GM23248 (cell line): ENCODE results near the gene GMPPA. TPM values are rescaled to one million over a fixed set of nuclear protein-coding genes. Genes with fewer than 3 reads are reported as not detected.

Experiments used
- DNase-seq: peaks from one replicate; pipeline ENCODE4 v3.0.0-alpha.2; 2015
- H2AFZ ChIP-seq: fragments of 200-600 bp; sonication (generic); 2 replicates; pipeline ENCODE4 v1.6.1; 2016; ENCODE audit warnings: antibody characterized with exemption
- H3F3A ChIP-seq: fragments of 200-600 bp; sonication (generic); 2 replicates; pipeline ENCODE4 v1.6.1; 2016; ENCODE audit warnings: mild to moderate bottlenecking, antibody characterized with exemption, mixed run types; ENCODE audit not compliant: insufficient read depth
- H3K27ac ChIP-seq: fragments of 200-600 bp; sonication (generic); 2 replicates; pipeline ENCODE4 v1.5.1; 2016; ENCODE audit warnings: mild to moderate bottlenecking
- H3K27me3 ChIP-seq: fragments of 200-600 bp; sonication (generic); replicated peaks from 2 replicates; pipeline ENCODE4 v1.6.1; 2016; ENCODE audit warnings: mild to moderate bottlenecking; ENCODE audit not compliant: insufficient read depth
- H3K36me3 ChIP-seq: fragments of 200-600 bp; sonication (generic); 2 replicates; pipeline ENCODE4 v1.6.1; 2016; ENCODE audit warnings: low read depth, mild to moderate bottlenecking
- H3K4me1 ChIP-seq: fragments of 200-600 bp; sonication (generic); 2 replicates; pipeline ENCODE4 v1.6.1; 2016; ENCODE audit warnings: mild to moderate bottlenecking; ENCODE audit not compliant: insufficient read depth
- H3K4me2 ChIP-seq: fragments of 200-600 bp; sonication (generic); one replicate; pipeline ENCODE4 v1.6.1; 2016; ENCODE audit warnings: mild to moderate bottlenecking; ENCODE audit not compliant: unreplicated experiment
- H3K4me3 ChIP-seq: fragments of 200-600 bp; sonication (generic); 2 replicates; pipeline ENCODE4 v1.5.1; 2016; ENCODE audit warnings: mild to moderate bottlenecking
- H3K79me2 ChIP-seq: fragments of 200-600 bp; sonication (generic); 2 replicates; pipeline ENCODE4 v1.6.1; 2016; ENCODE audit warnings: mild to moderate bottlenecking; ENCODE audit not compliant: insufficient read depth
- H3K9ac ChIP-seq: fragments of 200-600 bp; sonication (generic); 2 replicates; pipeline ENCODE4 v1.6.1; 2016; ENCODE audit warnings: mild to moderate bottlenecking
- H3K9me2 ChIP-seq: fragments of 200-600 bp; sonication (generic); 2 replicates; pipeline ENCODE4 v1.6.1; 2016; ENCODE audit warnings: mixed run types, mild to moderate bottlenecking, moderate library complexity; ENCODE audit not compliant: insufficient read depth
- H3K9me3 ChIP-seq: fragments of 200-600 bp; sonication (generic); one replicate; pipeline ENCODE4 v1.6.1; 2017; ENCODE audit warnings: low read depth
- H4K20me1 ChIP-seq: fragments of 200-600 bp; sonication (generic); 2 replicates; pipeline ENCODE4 v1.6.0; 2016; ENCODE audit not compliant: insufficient read depth
- EZH2 ChIP-seq: fragments of 200-600 bp; sonication (generic); IDR thresholded peaks from 2 replicates; pipeline ENCODE4 v1.6.1; 2018; ENCODE audit warnings: antibody characterized with exemption, mild to moderate bottlenecking; ENCODE audit not compliant: insufficient read depth, poor library complexity, severe bottlenecking
- EZH2phosphoT487 ChIP-seq: fragments of 200-600 bp; sonication (generic); IDR thresholded peaks from 2 replicates; pipeline ENCODE4 v1.6.1; 2018; ENCODE audit warnings: antibody characterized with exemption, moderate library complexity, mild to moderate bottlenecking, low read depth; ENCODE audit not compliant: insufficient read depth
- WGBS, 2 experiments: methylation state at CpG; one replicate each; pipeline ENCODE4 v1.1.6; 2015 to 2017; ENCODE audit warnings: low lambda C conversion rate in 2 of 2, low coverage in 1 of 2; ENCODE audit errors: missing lambda C conversion rate in 2 of 2; 5-methylcytosine and 5-hydroxymethylcytosine counted together
- in situ Hi-C: fragments of 300-500 bp; cut with MboI; formaldehyde crosslinking; loops from 2 replicates; pipeline ENCODE4 v1.15.0; 2020
- polyA plus RNA-seq: library from polyadenylated mRNA; unstranded; fragments of >200 nt; fragmentation: Nextera tagmentation; extraction: Ambion mirVana; gene quantifications from 2 replicates; pipeline ENCODE4 v1.2.1, GENCODE V29; 2016
- total RNA-seq: library from RNA; depleted of rRNA; stranded (reverse); fragments of >200 nt; shearing (Covaris generic); gene quantifications from 2 replicates; pipeline ENCODE4 v1.2.3, GENCODE V29; 2014

GMPPA gene
- total and polyA plus RNA-seq, 2 experiments from 2014 or later, result 60.6 to 65.6 TPM

GRCh38 chr2:219508971-219509779 lies 10.5 kb downstream of the GMPPA start:
- no peaks in the 10 kb centered on the region for H4K20me1 ChIP-seq
- H2AFZ ChIP-seq, result no peak overlapping the region
- TF ChIP-seq EZH2, result no peak
- TF ChIP-seq EZH2phosphoT487, result no peak
- in situ Hi-C loops, result no loop called here
- peak overlapping the region; percentile 56 for H3K4me3 ChIP-seq
- no peaks in the 10 kb centered on the region for H3K36me3 ChIP-seq
- DNase-seq, result peak; percentile 56
- no peak overlapping the region for H3K27ac ChIP-seq
- peaks cover 13% of the 10 kb centered on the region for H3K4me1 ChIP-seq
- no peaks in the 10 kb centered on the region for H3F3A ChIP-seq
- no peaks in the 10 kb centered on the region for H3K9me2 ChIP-seq
- H3K79me2 ChIP-seq, result no peaks in the 10 kb centered on the region
- H3K9me3 ChIP-seq, result no peaks in the 10 kb centered on the region
- 11 to 13% methylated on average over 4 to 14 of the region's 14 CpGs for WGBS, 2 experiments
- peaks cover 15% of the 10 kb centered on the region for H3K27me3 ChIP-seq
- no peak overlapping the region for H3K9ac ChIP-seq
- peak overlapping the region; percentile 71 for H3K4me2 ChIP-seq

DNA sequence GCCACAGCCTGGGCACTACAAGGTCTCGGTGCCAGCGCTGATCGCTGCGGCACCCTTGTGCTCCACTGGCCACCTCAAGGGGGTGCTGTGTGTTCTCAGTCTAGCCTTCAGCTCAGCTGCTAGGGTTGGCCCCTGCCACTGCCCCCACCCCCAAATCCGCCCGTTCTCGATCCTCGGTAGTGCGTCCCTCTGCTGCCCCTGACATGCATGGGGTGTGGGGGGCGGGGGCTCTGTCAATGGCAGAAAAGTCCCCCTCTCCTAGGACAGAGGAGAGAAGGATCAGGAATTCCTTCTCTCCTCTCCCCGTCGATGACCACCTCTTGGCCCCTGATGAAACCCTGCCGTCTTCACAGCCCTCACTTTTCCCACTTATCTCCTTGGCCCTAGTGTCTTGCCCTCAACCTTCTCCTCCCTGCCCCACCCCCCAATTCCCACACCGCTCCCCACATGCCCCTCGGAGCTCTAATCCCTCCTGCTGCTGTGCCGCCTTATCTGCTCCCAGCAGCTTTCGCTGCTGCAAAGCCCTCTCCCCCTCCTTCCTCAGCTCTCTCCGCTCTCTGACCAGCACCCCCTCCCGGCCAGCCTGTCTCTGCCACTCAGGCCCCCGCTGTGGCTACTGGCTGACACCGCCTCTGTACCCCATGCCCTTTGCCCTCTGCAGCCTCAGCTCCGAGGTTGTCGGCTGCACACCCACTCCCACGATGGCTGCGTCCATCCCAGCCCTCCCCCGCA lies 11.3 kb downstream of the GMPPA start:
- TF ChIP-seq EZH2 (no peak), EZH2phosphoT487 (no peak)
- Histone ChIP-seq H3K79me2 (no peaks in the 10 kb centered on the region), H4K20me1 (no peaks in the 10 kb centered on the region), H3K27me3 (peaks cover 17% of the 10 kb centered on the region), H3K27ac (no peak overlapping the region), H3K4me3 (peak overlapping the region; percentile 56), H3K36me3 (no peaks in the 10 kb centered on the region), H2AFZ (no peak overlapping the region), H3F3A (no peaks in the 10 kb centered on the region), H3K4me1 (peaks cover 13% of the 10 kb centered on the region), H3K4me2 (peak overlapping the region; percentile 71), H3K9ac (no peak overlapping the region), H3K9me2 (no peaks in the 10 kb centered on the region), H3K9me3 (no peaks in the 10 kb centered on the region)
- in situ Hi-C loops, result no loop called here
- peak; percentile 79 for DNase-seq
- WGBS, 2 experiments, result 4% methylated on average over 24 to 26 of the region's 26 CpGs

DNA sequence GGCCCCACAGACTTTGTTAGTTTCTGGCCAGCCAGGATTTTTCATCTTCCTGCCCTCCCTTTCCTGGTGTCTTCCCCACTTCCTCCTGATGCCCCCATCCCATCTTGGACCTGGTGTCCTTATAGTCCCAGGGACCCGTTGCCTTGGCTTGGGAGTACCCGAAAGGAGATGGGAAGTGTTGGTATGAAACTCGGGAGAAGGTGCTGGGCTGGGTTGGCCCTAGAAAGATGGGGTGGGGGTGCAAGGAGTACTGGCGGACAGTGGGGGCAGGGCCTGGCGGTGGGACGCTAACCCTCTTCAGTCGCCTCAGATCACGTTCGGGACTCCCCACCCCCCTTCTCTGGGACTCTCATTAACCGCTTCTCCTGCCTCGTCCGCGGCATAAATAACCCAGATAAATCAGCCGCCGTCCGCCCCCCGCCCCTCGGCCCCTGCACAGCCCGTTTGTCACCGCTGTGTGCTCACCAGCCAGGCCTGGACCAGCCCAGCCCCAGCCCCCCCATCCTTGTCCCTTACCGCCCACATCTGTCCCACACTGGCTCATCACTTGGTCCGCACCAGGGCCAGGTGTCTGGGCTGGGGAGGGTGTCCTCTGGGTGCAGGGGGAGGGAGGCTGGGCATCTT lies 11.9 kb downstream of the GMPPA start:
- no peak for DNase-seq
- Histone ChIP-seq H3K4me1 (peaks cover 13% of the 10 kb centered on the region), H2AFZ (no peak overlapping the region), H3K9me2 (no peaks in the 10 kb centered on the region), H3K9me3 (no peaks in the 10 kb centered on the region), H3K4me2 (peak overlapping the region; percentile 71), H3F3A (no peaks in the 10 kb centered on the region), H3K79me2 (no peaks in the 10 kb centered on the region), H3K9ac (no peak overlapping the region), H3K27ac (no peak overlapping the region), H3K36me3 (no peaks in the 10 kb centered on the region), H3K27me3 (peaks cover 17% of the 10 kb centered on the region), H4K20me1 (no peaks in the 10 kb centered on the region), H3K4me3 (no peak overlapping the region)
- WGBS, 2 experiments, result 21 to 22% methylated on average over 5 to 22 of the region's 22 CpGs
- TF ChIP-seq EZH2phosphoT487 (no peak), EZH2 (no peak)
- in situ Hi-C loops, result no loop called here

DNA sequence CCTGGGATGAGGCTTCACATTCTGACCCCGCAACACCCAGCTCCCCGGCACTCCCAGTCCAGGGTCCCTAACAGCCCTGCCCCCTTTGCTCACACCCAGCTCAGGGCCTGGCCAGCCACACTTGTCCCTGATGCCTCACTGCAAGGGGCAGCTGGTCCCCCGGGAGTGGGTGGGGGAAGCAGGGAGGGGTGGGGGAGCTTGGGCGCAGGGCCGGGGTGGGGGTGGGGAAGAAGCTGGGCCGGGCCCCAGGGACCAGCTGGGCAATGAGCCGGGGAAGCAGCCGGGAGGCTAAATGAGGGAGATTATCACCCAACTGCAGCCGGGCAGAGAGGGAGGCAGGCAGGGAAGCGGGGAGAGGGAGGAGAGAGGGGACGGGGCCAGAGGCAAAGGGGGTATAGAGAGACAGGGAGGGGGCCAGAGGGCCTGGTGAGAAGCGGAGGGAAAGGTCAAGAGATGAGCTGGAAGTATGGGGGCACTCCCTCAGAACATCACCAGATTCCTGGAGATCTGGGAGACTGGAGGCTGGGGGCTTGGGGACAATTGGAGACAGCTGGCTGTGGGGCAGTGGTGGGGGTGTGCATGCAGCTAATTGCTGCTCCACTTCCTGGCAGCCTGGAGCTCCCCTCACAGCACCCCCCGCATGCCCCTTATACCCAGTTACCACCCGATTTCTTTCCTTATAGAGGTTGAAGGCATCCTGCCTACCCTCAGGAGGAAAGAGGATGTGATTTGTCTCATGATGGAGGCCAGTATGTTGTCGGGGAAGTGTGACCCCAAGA lies 13.0 kb downstream of the GMPPA start:
- no peak overlapping the region for H3K4me3 ChIP-seq
- H3F3A ChIP-seq, result no peaks in the 10 kb centered on the region
- in situ Hi-C loops, result no loop called here
- no peaks in the 10 kb centered on the region for H3K9me3 ChIP-seq
- no peak for TF ChIP-seq EZH2
- TF ChIP-seq EZH2phosphoT487, result no peak
- WGBS, 2 experiments, result 34 to 38% methylated on average over 8 to 15 of the region's 15 CpGs
- H3K27me3 ChIP-seq, result peaks cover 17% of the 10 kb centered on the region
- no peak overlapping the region for H3K9ac ChIP-seq
- DNase-seq, result no peak
- no peak overlapping the region for H3K4me2 ChIP-seq
- peaks cover 13% of the 10 kb centered on the region for H3K4me1 ChIP-seq
- H3K36me3 ChIP-seq, result no peaks in the 10 kb centered on the region
- H4K20me1 ChIP-seq, result no peaks in the 10 kb centered on the region
- no peaks in the 10 kb centered on the region for H3K79me2 ChIP-seq
- H2AFZ ChIP-seq, result no peak overlapping the region
- H3K27ac ChIP-seq, result no peak overlapping the region
- H3K9me2 ChIP-seq, result no peaks in the 10 kb centered on the region
